Measurements from ENCODE around the gene KCTD8. TPM values are rescaled to one million over a fixed set of nuclear protein-coding genes. Genes with fewer than 3 reads are reported as not detected.

KCTD8 gene
- total RNA-seq, 1 donor, result not detected

- TF ChIP-seq CTCF (IDR thresholded peaks at IDR 0.05; ENCODE audit: extremely low read depth, low read depth, low read length), result no peak
- no peak overlapping the region for H3K27ac ChIP-seq (ENCODE audit: low read depth, low read length)
- no peaks in the 10 kb centered on the region for H3K4me1 ChIP-seq (ENCODE audit: insufficient read depth, low read length)
- H3K4me2 ChIP-seq (ENCODE audit: insufficient read depth, low read length), result no peak overlapping the region
- no peaks in the 10 kb centered on the region for H3K36me3 ChIP-seq (ENCODE audit: insufficient read depth, low read length)
- DNase-seq (ENCODE audit: insufficient read length, low spot score, missing footprints), result no peak
- H3K9me3 ChIP-seq (ENCODE audit: low read depth, low read length), result no peaks in the 10 kb centered on the region
- no peak overlapping the region for H3K4me3 ChIP-seq (ENCODE audit: insufficient read depth, low read length)
- no peaks in the 10 kb centered on the region for H3K79me2 ChIP-seq (ENCODE audit: insufficient read depth, low read length)
- H4K20me1 ChIP-seq (ENCODE audit: insufficient read depth, low read length), result no peaks in the 10 kb centered on the region
- H3K27me3 ChIP-seq (ENCODE audit: insufficient read depth, low read length), result no peaks in the 10 kb centered on the region
- no peak overlapping the region for H2AFZ ChIP-seq (ENCODE audit: low read length)
Observed at GRCh38 chr4:44149282-44149681, 299.3 kb downstream of the KCTD8 start.

GRCh38 chr4:44147571-44148075 lies 301.0 kb downstream of the KCTD8 start:
- Histone ChIP-seq H3K9me3 (ENCODE audit: low read depth, low read length) (no peaks in the 10 kb centered on the region), H4K20me1 (ENCODE audit: insufficient read depth, low read length) (no peaks in the 10 kb centered on the region), H3K4me1 (ENCODE audit: insufficient read depth, low read length) (no peaks in the 10 kb centered on the region), H2AFZ (ENCODE audit: low read length) (no peak overlapping the region), H3K4me2 (ENCODE audit: insufficient read depth, low read length) (no peak overlapping the region), H3K27me3 (ENCODE audit: insufficient read depth, low read length) (no peaks in the 10 kb centered on the region), H3K4me3 (ENCODE audit: insufficient read depth, low read length) (no peak overlapping the region), H3K79me2 (ENCODE audit: insufficient read depth, low read length) (no peaks in the 10 kb centered on the region), H3K27ac (ENCODE audit: low read depth, low read length) (no peak overlapping the region), H3K36me3 (ENCODE audit: insufficient read depth, low read length) (no peaks in the 10 kb centered on the region)
- no peak for TF ChIP-seq CTCF (IDR thresholded peaks at IDR 0.05; ENCODE audit: extremely low read depth, low read depth, low read length)
- no peak for DNase-seq (ENCODE audit: insufficient read length, low spot score, missing footprints)

GRCh38 chr4:44146516-44146915 lies 302.1 kb downstream of the KCTD8 start:
- H3K36me3 ChIP-seq (ENCODE audit: insufficient read depth, low read length), result no peaks in the 10 kb centered on the region
- no peaks in the 10 kb centered on the region for H3K9me3 ChIP-seq (ENCODE audit: low read depth, low read length)
- no peaks in the 10 kb centered on the region for H3K4me1 ChIP-seq (ENCODE audit: insufficient read depth, low read length)
- H3K4me2 ChIP-seq (ENCODE audit: insufficient read depth, low read length), result no peak overlapping the region
- no peak overlapping the region for H2AFZ ChIP-seq (ENCODE audit: low read length)
- H3K27ac ChIP-seq (ENCODE audit: low read depth, low read length), result no peak overlapping the region
- no peak overlapping the region for H3K4me3 ChIP-seq (ENCODE audit: insufficient read depth, low read length)
- H3K27me3 ChIP-seq (ENCODE audit: insufficient read depth, low read length), result no peaks in the 10 kb centered on the region
- no peak for DNase-seq (ENCODE audit: insufficient read length, low spot score, missing footprints)
- no peaks in the 10 kb centered on the region for H4K20me1 ChIP-seq (ENCODE audit: insufficient read depth, low read length)
- H3K79me2 ChIP-seq (ENCODE audit: insufficient read depth, low read length), result no peaks in the 10 kb centered on the region
- TF ChIP-seq CTCF (IDR thresholded peaks at IDR 0.05; ENCODE audit: extremely low read depth, low read depth, low read length), result no peak

- no peak for DNase-seq (ENCODE audit: insufficient read length, low spot score, missing footprints)
- Histone ChIP-seq H3K27me3 (ENCODE audit: insufficient read depth, low read length) (no peaks in the 10 kb centered on the region), H4K20me1 (ENCODE audit: insufficient read depth, low read length) (no peaks in the 10 kb centered on the region), H3K79me2 (ENCODE audit: insufficient read depth, low read length) (no peaks in the 10 kb centered on the region), H3K9me3 (ENCODE audit: low read depth, low read length) (no peaks in the 10 kb centered on the region), H3K36me3 (ENCODE audit: insufficient read depth, low read length) (no peaks in the 10 kb centered on the region), H3K27ac (ENCODE audit: low read depth, low read length) (no peak overlapping the region), H3K4me2 (ENCODE audit: insufficient read depth, low read length) (no peak overlapping the region), H3K4me1 (ENCODE audit: insufficient read depth, low read length) (no peaks in the 10 kb centered on the region), H3K4me3 (ENCODE audit: insufficient read depth, low read length) (no peak overlapping the region), H2AFZ (ENCODE audit: low read length) (no peak overlapping the region)
- TF ChIP-seq CTCF (IDR thresholded peaks at IDR 0.05; ENCODE audit: extremely low read depth, low read depth, low read length), result no peak
Observed at GRCh38 chr4:44145868-44146267, 302.7 kb downstream of the KCTD8 start.
